Sigmoid colon (tissue), 7 donors: ENCODE data around the gene PAWR. TPM values are rescaled to one million over a fixed set of nuclear protein-coding genes. Genes with fewer than 3 reads are reported as not detected.

Experiments used
- DNase-seq: peaks from one replicate; pipeline ENCODE4 v3.0.0-alpha.2; 2019
- H3K27ac ChIP-seq, 4 donors: fragments of 200-600 bp; sonication (generic); one replicate each; pipeline ENCODE4 v1.5.1; 2016 to 2019; ENCODE audit warnings: mild to moderate bottlenecking in 1 of 4
- H3K27me3 ChIP-seq, 3 donors: fragments of 200-600 bp; sonication (generic); one replicate each; pipeline ENCODE4 v1.5.1; 2019; ENCODE audit warnings: mild to moderate bottlenecking in 1 of 3
- H3K36me3 ChIP-seq, 4 donors: fragments of 200-600 bp; sonication (generic); one replicate each; pipeline ENCODE4 v1.5.1; 2016 to 2019
- H3K4me1 ChIP-seq, 4 donors: fragments of 200-600 bp; sonication (generic); one replicate each; pipeline ENCODE4 v1.5.1; 2017 to 2019
- H3K4me3 ChIP-seq, 4 donors: fragments of 200-600 bp; sonication (generic); one replicate each; pipeline ENCODE4 v1.5.1; 2017 to 2019; ENCODE audit warnings: mild to moderate bottlenecking in 2 of 4, moderate library complexity in 1 of 4
- H3K9me3 ChIP-seq, 4 donors: fragments of 200-600 bp in 3 of 4; sonication (generic) in 3 of 4; one replicate each; pipeline versions ENCODE4 v1.5.1 to v1.6.1; 2013 to 2019
- EP300 ChIP-seq, 4 donors: sonication (generic); formaldehyde crosslinking; IDR thresholded peaks; one replicate each; pipeline ENCODE4 v1.6.1; 2017; ENCODE audit warnings: antibody characterized with exemption in 4 of 4
- POLR2A ChIP-seq, 2 donors: fragments of 450-650 bp; IDR thresholded peaks; one replicate each; pipeline ENCODE4 v1.6.1; 2016; ENCODE audit warnings: antibody characterized with exemption in 2 of 2, mild to moderate bottlenecking in 2 of 2, moderate library complexity in 2 of 2
- POLR2AphosphoS5 ChIP-seq, 4 donors: sonication (generic); formaldehyde crosslinking; IDR thresholded peaks; one replicate each; pipeline ENCODE4 v1.6.1; 2017; ENCODE audit warnings: antibody characterized with exemption in 4 of 4
- WGBS, 2 donors: extraction: QIAGEN DNeasy Blood & Tissue Kit; methylation state at CpG; one replicate each; pipeline ENCODE4 v1.1.7; 2013; 5-methylcytosine and 5-hydroxymethylcytosine counted together
- intact Hi-C: fragments of 100-400 bp; cut with DNase I; formaldehyde crosslinking; loops from one replicate; pipeline ENCODE4 v1.15.1; 2023
- polyA plus RNA-seq, 3 donors: library from polyadenylated mRNA; stranded (reverse); fragments of 200-250 nt; gene quantifications; one replicate each; pipeline ENCODE4 v1.2.3, GENCODE V29; 2013
- total RNA-seq, 4 donors: library from RNA; depleted of rRNA; stranded (reverse); fragments of >200 nt; gene quantifications; one replicate each; pipeline ENCODE4 v1.1.0, GENCODE V29; 2016
- TF ChIP-seq, protein P1 (sequence below), 4 experiments: fragments of 450-650 bp in 3 of 4; fragments of 200-600 bp in 1 of 4; IDR thresholded peaks; one replicate each; pipeline ENCODE4 v1.5.1; 2016 to 2019; ENCODE audit warnings: antibody characterized with exemption in 4 of 4, mild to moderate bottlenecking in 3 of 4, moderate library complexity in 2 of 4
- donor health status: healthy with polysubstance abuse.
- donor health status: Bipolar disorder and iron deficiency.
- donor health status: healthy.

The PAWR gene
- total and polyA plus RNA-seq, 7 donors: 7.8 to 53.5 (median 24.5) TPM

DNA sequence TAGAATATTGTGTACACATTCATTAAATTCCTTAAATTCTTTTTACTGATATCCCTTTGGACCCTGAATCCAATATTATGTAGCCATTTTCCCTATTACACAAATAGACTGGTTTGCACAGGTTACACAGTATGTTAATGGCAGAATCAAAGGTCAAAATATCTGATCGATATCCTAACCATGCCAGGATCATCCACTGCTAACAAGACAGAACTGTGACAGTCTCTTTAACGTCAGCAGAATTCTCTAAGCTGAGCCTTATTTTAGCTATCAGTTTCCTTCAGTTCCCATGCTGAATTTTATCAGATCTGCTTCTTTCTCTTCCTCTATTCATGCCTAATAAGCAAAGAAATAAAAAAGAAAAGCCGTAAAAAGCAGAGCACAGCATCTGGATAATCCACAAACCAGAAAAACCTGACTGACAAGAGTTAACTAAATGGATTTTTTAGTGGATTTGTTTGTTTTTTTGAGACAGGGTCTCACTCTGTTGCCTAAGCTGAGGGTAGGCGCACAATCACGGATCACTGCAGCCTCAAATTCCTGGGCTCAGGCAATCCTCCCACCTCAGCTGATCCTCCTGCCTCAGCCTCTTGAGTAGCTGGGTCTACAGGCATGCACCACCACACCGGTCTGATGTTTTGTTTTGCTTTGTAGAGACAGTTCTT, 130.4 kb downstream of the PAWR start:
- no peak for DNase-seq
- no peaks in the 10 kb centered on the region for H3K27me3 ChIP-seq
- H3K27ac ChIP-seq: no peak overlapping the region
- peaks cover 0 to 1% (median 0%) of the 10 kb centered on the region in 4 donors for H3K9me3 ChIP-seq
- intact Hi-C loops: no loop called here
- TF ChIP-seq EP300 (IDR thresholded peaks at IDR 0.05) (no peak), POLR2AphosphoS5 (IDR thresholded peaks at IDR 0.05) (no peak), POLR2A (IDR thresholded peaks at IDR 0.05) (no peak)
- TF ChIP-seq, protein P1, sequence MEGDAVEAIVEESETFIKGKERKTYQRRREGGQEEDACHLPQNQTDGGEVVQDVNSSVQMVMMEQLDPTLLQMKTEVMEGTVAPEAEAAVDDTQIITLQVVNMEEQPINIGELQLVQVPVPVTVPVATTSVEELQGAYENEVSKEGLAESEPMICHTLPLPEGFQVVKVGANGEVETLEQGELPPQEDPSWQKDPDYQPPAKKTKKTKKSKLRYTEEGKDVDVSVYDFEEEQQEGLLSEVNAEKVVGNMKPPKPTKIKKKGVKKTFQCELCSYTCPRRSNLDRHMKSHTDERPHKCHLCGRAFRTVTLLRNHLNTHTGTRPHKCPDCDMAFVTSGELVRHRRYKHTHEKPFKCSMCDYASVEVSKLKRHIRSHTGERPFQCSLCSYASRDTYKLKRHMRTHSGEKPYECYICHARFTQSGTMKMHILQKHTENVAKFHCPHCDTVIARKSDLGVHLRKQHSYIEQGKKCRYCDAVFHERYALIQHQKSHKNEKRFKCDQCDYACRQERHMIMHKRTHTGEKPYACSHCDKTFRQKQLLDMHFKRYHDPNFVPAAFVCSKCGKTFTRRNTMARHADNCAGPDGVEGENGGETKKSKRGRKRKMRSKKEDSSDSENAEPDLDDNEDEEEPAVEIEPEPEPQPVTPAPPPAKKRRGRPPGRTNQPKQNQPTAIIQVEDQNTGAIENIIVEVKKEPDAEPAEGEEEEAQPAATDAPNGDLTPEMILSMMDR (IDR thresholded peaks at IDR 0.05): no peak
- peaks cover 0 to 35% (median 5%) of the 10 kb centered on the region in 4 donors for H3K4me1 ChIP-seq
- H3K4me3 ChIP-seq: no peak overlapping the region
- 37 to 77% methylated on average over 6 of the region's 6 CpGs for WGBS, 2 donors
- H3K36me3 ChIP-seq: no peaks in the 10 kb centered on the region

DNA sequence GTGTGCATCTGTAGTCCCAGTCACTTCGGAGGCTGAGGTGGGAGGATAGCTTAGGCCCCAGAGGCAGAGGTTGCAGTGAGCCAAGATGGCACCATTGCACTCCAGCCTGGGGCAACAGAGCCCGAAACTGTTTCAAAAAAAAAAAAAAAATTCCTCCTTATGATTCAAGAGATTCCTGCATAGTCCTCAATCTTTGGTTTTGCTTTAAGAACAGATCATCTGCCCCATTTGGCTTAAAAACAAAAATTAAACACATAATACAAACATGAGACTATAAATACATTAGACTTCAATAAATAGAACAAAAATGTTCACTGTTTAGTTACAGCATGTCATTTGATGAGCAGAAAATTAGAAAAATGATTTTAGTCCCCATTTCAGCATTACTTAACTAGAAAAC, 131.2 kb downstream of the PAWR start:
- no peak overlapping the region for H3K4me3 ChIP-seq
- H3K4me1 ChIP-seq: peaks cover 0 to 39% (median 7%) of the 10 kb centered on the region in 4 donors
- no peak for TF ChIP-seq POLR2AphosphoS5 (IDR thresholded peaks at IDR 0.05)
- TF ChIP-seq POLR2A (IDR thresholded peaks at IDR 0.05): no peak
- TF ChIP-seq EP300 (IDR thresholded peaks at IDR 0.05): no peak
- TF ChIP-seq, protein P1 (IDR thresholded peaks at IDR 0.05): no peak
- H3K9me3 ChIP-seq: peaks cover 0 to 1% (median 0%) of the 10 kb centered on the region in 4 donors
- intact Hi-C loops: loop anchor here (5.0 to 10.0 kb wide), 3 partner anchors 128 to 645 kb away; no protein-coding TSS in a partner anchor
- WGBS, 2 donors: 62 to 90% methylated on average over 2 of the region's 2 CpGs
- H3K27ac ChIP-seq: no peak overlapping the region
- H3K36me3 ChIP-seq: no peaks in the 10 kb centered on the region
- no peak for DNase-seq
- H3K27me3 ChIP-seq: no peaks in the 10 kb centered on the region

DNA sequence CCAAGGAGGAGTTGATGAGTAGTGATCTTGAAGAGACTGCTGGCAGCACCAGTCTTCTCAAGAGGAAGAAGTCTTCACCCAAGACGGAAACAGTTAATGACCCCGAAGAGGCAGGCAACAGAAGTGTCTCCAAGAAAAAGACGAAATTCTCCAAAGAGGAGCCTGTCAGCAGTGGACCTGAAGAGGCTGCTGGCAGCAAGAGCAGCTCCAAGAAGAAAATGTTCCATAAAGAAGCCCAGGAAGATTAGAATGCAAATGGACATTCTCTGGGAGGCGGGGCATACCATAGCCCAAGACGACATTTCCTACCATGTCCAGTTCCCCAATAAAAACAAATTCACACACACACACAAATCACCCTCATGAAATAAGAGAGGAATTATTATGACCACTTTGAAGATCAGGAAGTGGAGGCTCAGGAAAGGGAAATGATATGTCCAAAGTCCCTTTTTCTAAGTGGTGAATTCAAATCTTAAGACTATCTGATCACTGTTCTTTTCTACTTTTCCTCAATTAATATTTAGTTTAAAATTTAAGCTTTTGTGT, 131.8 kb downstream of the PAWR start:
- no peaks in the 10 kb centered on the region for H3K36me3 ChIP-seq
- peaks cover 0 to 39% (median 7%) of the 10 kb centered on the region in 4 donors for H3K4me1 ChIP-seq
- intact Hi-C loops: loop anchor here (5.0 to 10.0 kb wide), 3 partner anchors 128 to 646 kb away; no protein-coding TSS in a partner anchor
- H3K27me3 ChIP-seq: no peaks in the 10 kb centered on the region
- no peak for TF ChIP-seq POLR2A (IDR thresholded peaks at IDR 0.05)
- TF ChIP-seq, protein P1 (IDR thresholded peaks at IDR 0.05): no peak
- TF ChIP-seq EP300 (IDR thresholded peaks at IDR 0.05): no peak
- no peak for TF ChIP-seq POLR2AphosphoS5 (IDR thresholded peaks at IDR 0.05)
- H3K4me3 ChIP-seq: no peak overlapping the region
- DNase-seq: no peak
- peaks cover 0 to 1% (median 0%) of the 10 kb centered on the region in 4 donors for H3K9me3 ChIP-seq
- H3K27ac ChIP-seq: no peak overlapping the region
- WGBS, 2 donors: 72 to 80% methylated on average over 5 of the region's 5 CpGs

DNA sequence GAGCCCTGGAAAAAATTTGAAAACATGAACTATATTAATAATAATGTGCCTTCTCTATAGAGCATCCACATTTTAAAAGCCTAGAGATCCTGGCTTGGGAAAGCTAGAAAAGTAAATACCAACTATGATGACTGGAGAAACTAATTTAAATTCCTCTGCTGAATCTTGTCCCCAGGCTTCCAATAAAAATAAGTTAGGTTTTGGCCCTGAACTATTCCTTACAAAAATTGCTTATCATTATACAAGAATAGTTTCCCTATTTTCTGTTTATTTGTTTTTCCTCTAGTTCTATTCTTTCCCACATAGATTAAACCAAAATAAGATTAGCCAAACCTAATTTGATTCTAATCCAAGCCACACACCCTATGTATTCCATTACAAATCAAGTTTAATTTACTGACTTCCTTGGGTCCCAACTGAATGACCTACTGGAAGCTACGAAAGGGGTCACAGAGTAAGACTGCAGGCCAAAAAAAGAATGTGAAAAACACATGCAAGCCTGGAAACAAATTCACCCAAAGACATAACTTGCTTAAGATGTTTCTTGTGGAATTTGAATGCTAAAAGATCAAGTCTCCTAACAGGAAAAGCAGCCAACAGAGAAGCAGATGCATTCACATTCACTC, 133.0 kb downstream of the PAWR start:
- Histone ChIP-seq H3K4me3 (no peak overlapping the region), H3K27ac (peak overlapping the region in 1 of 4 donors; percentile 0), H3K27me3 (no peaks in the 10 kb centered on the region), H3K4me1 (peaks cover 0 to 39% (median 7%) of the 10 kb centered on the region in 4 donors), H3K36me3 (no peaks in the 10 kb centered on the region), H3K9me3 (peaks cover 0 to 1% (median 0%) of the 10 kb centered on the region in 4 donors)
- no peak for DNase-seq
- intact Hi-C loops: loop anchor here (5.0 to 10.0 kb wide), 3 partner anchors 129 to 647 kb away; no protein-coding TSS in a partner anchor
- WGBS, 2 donors: 73 to 74% methylated on average over 1 of the region's 1 CpG
- no peak for TF ChIP-seq EP300 (IDR thresholded peaks at IDR 0.05)
- no peak for TF ChIP-seq POLR2A (IDR thresholded peaks at IDR 0.05)
- TF ChIP-seq POLR2AphosphoS5 (IDR thresholded peaks at IDR 0.05): no peak
